ENCODE data around the gene TBC1D9. TPM values are rescaled to one million over a fixed set of nuclear protein-coding genes. Genes with fewer than 3 reads are reported as not detected.

The TBC1D9 gene
- total RNA-seq, 1 experiment from 2014 or later = 0.70 TPM

- TF ChIP-seq ZNF532 (CRISPR knock-in tag; IDR thresholded peaks at IDR 0.05; ENCODE audit: borderline replicate concordance) (no peak), GTF2I (CRISPR knock-in tag; conservative IDR thresholded peaks at IDR 0.05) (no peak), GABPB1 (CRISPR knock-in tag; IDR thresholded peaks at IDR 0.05) (no peak), JUN (CRISPR knock-in tag; IDR thresholded peaks at IDR 0.05) (no peak), ATF1 (CRISPR knock-in tag; IDR thresholded peaks at IDR 0.05) (no peak), CREB1 (CRISPR knock-in tag; IDR thresholded peaks at IDR 0.05) (no peak)
Observed at GRCh38 chr4:140689623-140690022, 66.6 kb downstream of the TBC1D9 start (continued).

DNA sequence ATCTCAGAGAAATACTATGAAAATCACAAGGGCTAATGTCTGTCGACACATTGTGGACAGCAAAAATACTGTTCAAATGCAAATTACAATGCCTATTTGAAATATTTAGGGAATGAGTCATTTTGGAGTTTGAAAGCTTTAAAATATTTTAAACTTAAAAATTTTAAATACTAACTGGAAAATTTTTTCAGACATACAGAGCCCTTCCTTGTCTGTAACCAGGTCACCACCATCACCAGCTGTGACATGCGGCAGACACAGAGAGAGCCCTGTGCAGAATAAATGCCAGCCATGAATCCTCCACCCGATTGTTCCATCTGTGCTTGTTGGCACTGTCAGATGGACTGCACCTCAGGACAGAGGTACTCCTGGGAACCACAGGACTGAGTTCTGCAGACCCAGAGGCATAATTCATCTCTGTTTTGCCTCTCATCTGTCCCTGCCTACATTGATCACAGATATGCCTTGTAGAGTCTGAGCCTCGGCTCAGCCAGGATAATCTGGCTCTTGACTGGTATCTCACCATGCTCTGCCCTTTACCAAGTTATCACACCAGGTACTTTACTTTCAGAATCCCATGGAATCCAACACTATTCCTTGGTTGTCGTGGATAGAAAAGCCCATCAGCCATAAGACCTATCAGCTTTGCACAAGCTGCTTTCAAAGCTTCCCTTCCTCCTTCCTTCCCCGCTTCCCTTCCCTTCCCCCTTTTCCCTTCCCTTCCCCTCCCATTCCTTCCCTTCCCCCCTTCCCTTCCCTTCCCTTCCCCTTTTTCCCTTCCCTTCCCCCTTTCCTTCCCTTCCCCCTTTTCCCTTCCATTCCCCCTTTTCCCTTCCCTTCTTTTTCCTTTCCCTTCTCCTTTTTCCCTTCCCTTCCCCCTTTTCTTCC is 67.2 kb downstream of the TBC1D9 start:
- Mint-ChIP-seq H3K9me3 (no peaks in the 10 kb centered on the region), H3K4me1 (peaks cover 22% of the 10 kb centered on the region), H3K27ac (no peak overlapping the region), H3K27me3 (ENCODE audit: low read depth) (peaks cover 70% of the 10 kb centered on the region), H3K36me3 (no peaks in the 10 kb centered on the region), H3K4me3 (no peak overlapping the region)
- DNase-seq (ENCODE audit: low spot score) = no peak
- POLR2A ChIA-PET = no interaction called here
- no peak for ATAC-seq
- TF ChIP-seq ATF1 (CRISPR knock-in tag; IDR thresholded peaks at IDR 0.05) = no peak
- no peak for TF ChIP-seq ZNF396 (CRISPR knock-in tag; IDR thresholded peaks at IDR 0.05; ENCODE audit: borderline replicate concordance)
- TF ChIP-seq ZNF512 (CRISPR knock-in tag; IDR thresholded peaks at IDR 0.05; ENCODE audit: borderline replicate concordance) = peak; percentile 52; the same call in 1 of the 2 replicates
- CTCF ChIA-PET = no interaction called here

- Mint-ChIP-seq H3K27me3 (ENCODE audit: low read depth) (peaks cover 50% of the 10 kb centered on the region), H3K4me1 (peaks cover 20% of the 10 kb centered on the region), H3K4me3 (no peak overlapping the region), H3K36me3 (no peaks in the 10 kb centered on the region), H3K27ac (no peak overlapping the region), H3K9me3 (no peaks in the 10 kb centered on the region)
- TF ChIP-seq AR (CRISPR knock-in tag; IDR thresholded peaks at IDR 0.05) = no peak
- TF ChIP-seq, protein P1, sequence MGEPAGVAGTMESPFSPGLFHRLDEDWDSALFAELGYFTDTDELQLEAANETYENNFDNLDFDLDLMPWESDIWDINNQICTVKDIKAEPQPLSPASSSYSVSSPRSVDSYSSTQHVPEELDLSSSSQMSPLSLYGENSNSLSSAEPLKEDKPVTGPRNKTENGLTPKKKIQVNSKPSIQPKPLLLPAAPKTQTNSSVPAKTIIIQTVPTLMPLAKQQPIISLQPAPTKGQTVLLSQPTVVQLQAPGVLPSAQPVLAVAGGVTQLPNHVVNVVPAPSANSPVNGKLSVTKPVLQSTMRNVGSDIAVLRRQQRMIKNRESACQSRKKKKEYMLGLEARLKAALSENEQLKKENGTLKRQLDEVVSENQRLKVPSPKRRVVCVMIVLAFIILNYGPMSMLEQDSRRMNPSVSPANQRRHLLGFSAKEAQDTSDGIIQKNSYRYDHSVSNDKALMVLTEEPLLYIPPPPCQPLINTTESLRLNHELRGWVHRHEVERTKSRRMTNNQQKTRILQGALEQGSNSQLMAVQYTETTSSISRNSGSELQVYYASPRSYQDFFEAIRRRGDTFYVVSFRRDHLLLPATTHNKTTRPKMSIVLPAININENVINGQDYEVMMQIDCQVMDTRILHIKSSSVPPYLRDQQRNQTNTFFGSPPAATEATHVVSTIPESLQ (CRISPR knock-in tag; IDR thresholded peaks at IDR 0.05) = no peak
- TF ChIP-seq, protein P2, sequence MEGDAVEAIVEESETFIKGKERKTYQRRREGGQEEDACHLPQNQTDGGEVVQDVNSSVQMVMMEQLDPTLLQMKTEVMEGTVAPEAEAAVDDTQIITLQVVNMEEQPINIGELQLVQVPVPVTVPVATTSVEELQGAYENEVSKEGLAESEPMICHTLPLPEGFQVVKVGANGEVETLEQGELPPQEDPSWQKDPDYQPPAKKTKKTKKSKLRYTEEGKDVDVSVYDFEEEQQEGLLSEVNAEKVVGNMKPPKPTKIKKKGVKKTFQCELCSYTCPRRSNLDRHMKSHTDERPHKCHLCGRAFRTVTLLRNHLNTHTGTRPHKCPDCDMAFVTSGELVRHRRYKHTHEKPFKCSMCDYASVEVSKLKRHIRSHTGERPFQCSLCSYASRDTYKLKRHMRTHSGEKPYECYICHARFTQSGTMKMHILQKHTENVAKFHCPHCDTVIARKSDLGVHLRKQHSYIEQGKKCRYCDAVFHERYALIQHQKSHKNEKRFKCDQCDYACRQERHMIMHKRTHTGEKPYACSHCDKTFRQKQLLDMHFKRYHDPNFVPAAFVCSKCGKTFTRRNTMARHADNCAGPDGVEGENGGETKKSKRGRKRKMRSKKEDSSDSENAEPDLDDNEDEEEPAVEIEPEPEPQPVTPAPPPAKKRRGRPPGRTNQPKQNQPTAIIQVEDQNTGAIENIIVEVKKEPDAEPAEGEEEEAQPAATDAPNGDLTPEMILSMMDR (IDR thresholded peaks at IDR 0.05) = no peak
- TF ChIP-seq EMX1 (CRISPR knock-in tag; IDR thresholded peaks at IDR 0.05) = no peak
- ChIA-PET POLR2A (no interaction called here), CTCF (no interaction called here)
- DNase-seq (ENCODE audit: low spot score) = no peak
- ATAC-seq = no peak
Observed at GRCh38 chr4:140686796-140687195, 69.4 kb downstream of the TBC1D9 start.

Measured in WTC11 (cell line).